NCI-H146 treated with DMSO at 0.1 percent for 48 hours (cell line): Measurements from ENCODE around the gene KIF3A.

Experiments used
- DNase-seq: peaks from one replicate; lab custom pipeline; 2025; ENCODE audit not compliant: unreplicated experiment; lab: John Stamatoyannopoulos, UW

Gene KIF3A

DNA sequence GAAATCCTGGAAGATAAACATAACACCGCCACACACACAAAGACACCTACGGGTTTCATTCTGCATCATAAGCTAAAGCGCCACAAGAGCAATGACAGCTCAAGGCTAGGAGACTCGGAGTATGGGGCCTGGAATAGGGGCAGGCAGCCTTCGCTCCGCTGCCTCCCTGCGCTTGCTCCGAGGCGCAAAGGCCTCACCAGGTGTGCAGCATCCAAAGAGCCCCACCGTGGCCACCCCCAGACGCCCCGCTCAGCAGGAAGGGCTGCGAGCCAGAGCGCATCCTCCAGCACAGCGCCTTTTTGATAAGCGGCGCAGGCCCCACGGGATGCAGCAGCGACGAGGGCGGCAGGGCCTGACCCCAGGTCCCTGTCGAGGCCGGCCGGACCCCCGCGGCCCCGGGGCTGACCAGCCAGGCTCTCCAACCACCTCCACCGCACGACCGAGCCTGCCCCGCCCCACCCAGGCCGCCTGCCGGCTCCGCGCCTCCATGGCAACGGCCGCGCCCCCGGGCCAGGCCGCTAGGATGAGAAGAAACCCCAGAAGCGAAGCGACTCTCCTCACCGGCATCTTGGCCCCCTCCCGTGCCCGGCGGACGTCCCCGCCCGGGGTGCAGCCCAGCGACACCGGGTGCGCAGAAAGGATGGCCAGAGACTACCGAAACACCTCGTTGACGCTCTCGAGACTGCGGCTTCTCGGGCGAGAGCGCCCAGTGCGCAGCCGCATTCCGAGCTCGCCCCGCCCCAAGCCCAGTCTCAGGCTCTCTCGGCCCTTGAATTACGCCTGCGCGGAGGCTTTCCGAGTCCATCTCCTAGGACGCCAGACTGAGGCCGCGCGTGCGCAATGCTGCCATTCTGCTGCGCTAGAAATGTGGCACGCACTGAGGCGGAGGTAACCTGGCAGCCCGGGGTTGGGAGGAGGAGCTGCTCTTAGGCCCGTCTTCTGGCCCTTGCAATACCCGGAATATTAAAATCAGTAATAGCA lies at the start of gene KIF3A:
Gene KIF3A, minus strand, starts transcription at position 694 of the 981 bp plus-strand sequence. Its CDS starts 127 bp downstream, at position 567.
- peak; percentile 88 for DNase-seq

GRCh38 chr5:132787076-132787475 lies 49.7 kb upstream of the KIF3A start:
- no peak for DNase-seq

GRCh38 chr5:132785864-132786263 lies 48.5 kb upstream of the KIF3A start:
- no peak for DNase-seq

DNA sequence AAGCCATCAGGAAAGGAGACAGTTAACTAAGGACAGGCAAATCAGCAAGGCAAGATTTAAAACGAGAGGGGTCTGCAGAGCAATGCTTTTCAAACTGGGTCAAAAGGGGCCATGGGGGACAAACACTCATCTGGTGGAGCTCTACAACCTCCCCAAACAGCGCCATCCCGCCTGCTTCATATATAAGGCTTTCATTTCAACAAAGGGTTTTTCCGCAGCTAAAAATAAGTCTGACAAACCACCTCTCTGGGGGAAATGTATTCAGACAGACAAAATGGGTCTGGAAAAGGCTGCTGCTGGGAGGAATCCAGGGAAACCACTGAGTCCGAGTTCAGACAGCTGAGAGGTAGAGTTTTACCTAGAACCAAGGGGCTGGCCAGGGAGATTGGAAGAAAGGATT lies 48.0 kb upstream of the KIF3A start:
- DNase-seq = no peak

DNA sequence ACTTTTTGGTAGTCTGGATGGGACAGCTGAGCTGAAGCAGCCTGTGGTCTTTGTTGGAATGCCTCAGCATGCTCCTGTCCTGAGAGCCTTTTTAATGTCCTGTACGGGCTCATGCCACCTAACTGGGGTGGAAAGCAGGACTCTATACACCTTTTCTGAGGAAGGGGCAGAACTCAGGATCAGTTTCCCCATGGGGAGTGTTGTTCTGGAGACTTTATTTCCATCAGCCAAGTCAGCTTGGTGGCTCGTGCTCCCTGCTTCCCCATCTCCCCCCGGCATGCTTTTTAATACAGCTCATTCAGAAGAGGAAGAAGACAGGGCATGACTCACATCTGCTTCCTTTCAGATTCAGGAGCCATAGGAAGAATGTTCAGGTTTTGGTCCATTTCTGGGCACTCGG lies 44.8 kb upstream of the KIF3A start:
- DNase-seq = no peak

DNA sequence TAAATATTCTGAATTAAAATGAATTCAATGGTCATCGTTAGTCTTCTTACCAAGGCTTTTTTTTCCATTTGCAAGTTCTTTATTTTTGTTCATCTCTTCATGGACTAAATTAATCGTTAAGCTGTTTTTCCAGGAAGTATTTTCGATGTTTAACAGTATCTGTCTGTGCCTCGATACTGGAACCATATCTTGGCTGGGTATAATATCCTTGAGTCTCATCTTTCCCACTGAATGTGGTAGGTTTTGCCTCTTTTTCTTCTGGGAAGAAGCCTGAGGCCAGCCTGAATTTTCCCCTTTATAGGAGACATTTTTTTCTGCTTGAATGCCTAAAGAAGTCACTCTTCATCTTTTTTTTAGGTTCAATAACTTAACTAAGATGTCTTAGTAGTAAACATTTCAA lies 43.7 kb upstream of the KIF3A start:
- no peak for DNase-seq

DNA sequence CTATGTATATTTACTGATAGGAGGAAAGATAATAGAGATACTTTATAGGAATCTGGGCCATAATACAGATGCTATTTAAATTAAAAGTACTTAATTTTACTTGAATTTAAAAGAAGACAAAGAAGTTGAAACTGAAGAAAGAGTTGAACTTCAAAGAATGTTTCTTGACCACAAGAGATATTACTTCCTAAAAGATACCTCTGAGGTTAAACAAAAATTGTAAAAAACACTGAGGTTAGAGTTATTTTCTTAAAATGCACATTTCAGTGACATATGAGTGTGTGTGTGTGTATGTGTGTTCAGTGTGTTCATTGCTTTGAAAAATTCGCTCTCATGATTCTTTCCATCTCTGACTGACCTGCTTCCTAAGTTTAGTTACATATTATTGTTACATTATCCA lies 43.2 kb upstream of the KIF3A start:
- DNase-seq = no peak

DNA sequence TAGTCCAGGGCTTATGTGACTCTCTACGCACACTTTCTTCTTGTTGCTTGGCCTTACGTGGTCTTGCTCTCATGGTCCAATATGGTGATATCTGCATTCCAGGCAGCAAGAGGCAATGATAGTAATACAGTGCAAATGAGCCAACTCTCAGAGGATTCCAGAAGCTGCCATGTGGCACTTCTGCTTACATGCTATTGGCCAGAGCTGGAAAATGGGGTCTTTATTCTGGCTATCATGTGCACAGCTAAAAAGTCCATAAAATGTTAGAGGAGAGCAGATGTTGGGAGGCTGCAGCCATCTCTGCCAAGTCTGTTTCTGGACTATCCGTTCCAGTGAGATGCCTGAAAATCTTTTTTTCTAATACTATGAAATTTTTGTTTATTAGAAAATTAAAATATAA lies 42.6 kb upstream of the KIF3A start:
- no peak for DNase-seq

- no peak for DNase-seq
Observed at GRCh38 chr5:132778856-132779255, 41.5 kb upstream of the KIF3A start.

DNA sequence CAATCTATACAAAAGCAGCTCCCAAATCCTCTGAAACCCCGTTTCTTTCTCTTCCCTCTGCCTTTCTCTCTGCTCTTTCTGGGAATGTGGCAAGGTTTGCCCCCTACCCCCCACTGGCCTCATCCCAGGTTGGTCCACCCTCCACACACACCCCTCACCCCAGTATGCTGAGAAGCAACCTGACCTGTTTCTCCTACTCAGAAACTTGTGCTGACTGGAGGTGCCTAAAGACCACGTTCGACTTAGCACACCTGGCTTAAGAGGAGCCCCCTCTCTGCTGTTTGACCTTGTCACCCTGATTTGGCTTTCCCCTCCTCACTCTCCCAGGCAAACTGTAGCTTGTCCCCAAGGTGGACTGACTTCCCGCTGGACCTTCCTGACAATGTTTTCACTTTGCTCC lies 40.8 kb upstream of the KIF3A start:
- no peak for DNase-seq

- DNase-seq = peak; percentile 17
Observed at GRCh38 chr5:132777209-132778069, 40.1 kb upstream of the KIF3A start, which contains the start of gene SEPTIN8. Gene SEPTIN8, minus strand, starts transcription at chr5:132777239. Its CDS starts 102 bp downstream, at chr5:132777137.

GRCh38 chr5:132776938-132777208 lies 39.5 kb upstream of the KIF3A start:
- no peak for DNase-seq

- DNase-seq = no peak
Observed at GRCh38 chr5:132776131-132776937, 39.0 kb upstream of the KIF3A start.

DNA sequence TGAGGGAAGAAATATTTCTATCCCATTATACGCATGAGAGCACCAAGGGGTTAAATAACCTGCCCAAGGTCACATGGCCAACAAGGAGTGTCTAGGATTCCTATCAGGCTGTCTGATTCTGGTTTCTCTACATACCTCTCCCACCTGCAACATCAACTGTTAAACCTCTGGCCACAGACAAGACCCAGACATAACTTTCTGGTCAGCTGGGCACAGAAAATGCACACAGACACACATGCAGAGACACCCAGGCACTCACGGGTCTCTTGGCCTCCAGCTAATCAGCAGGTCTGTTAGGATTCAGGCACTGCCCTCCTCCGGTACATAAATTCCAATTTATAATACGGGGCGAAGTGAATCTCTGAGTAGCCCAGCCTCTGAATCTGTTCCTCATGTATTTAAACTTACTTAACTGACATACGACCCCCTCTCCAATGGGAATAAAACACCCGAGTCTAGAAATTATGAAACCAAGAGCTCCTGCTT lies 38.2 kb upstream of the KIF3A start:
- no peak for DNase-seq

GRCh38 chr5:132774896-132775295 lies 37.5 kb upstream of the KIF3A start:
- no peak for DNase-seq

DNA sequence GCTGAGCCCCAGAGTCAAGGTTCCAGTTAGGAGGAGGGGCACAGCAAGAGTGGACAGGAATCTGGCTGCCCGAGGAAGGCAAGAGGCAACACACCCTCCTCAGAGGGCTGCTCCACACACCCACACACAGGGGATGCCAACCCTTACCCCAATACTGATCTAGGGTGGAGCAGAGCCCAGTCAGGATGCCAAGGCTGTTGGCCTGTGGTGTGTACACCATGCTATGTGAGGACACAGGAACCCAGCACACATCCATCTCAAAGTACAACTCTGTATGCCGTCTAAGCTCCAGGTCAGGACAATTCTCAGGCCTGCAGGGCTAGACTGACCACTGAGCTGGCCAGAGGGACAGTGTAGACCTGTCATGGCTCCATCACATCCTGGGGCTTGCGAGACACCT lies 37.1 kb upstream of the KIF3A start:
- no peak for DNase-seq

- no peak for DNase-seq
Observed at GRCh38 chr5:132773601-132774355, 36.4 kb upstream of the KIF3A start.

- no peak for DNase-seq
Observed at GRCh38 chr5:132773114-132773513, 35.8 kb upstream of the KIF3A start.

GRCh38 chr5:132772291-132773070 lies 35.1 kb upstream of the KIF3A start:
- DNase-seq = no peak
